CD4-positive, alpha-beta T cell treated with Interferon gamma for 1 hour (primary cell): ENCODE results near the gene NT5DC1.
"Not testable (repeated sequence)": the region's sequence is repeated elsewhere in the genome, so short reads cannot be mapped to it uniquely, and the experiment has no call there.

Source experiments
- DNase-seq: peaks from one replicate; pipeline ENCODE4 v3.0.0-alpha.2; 2020

Gene NT5DC1

GRCh38 chr6:116280933-116281316 lies 180.3 kb downstream of the NT5DC1 start:
- DNase-seq = no peak

DNA sequence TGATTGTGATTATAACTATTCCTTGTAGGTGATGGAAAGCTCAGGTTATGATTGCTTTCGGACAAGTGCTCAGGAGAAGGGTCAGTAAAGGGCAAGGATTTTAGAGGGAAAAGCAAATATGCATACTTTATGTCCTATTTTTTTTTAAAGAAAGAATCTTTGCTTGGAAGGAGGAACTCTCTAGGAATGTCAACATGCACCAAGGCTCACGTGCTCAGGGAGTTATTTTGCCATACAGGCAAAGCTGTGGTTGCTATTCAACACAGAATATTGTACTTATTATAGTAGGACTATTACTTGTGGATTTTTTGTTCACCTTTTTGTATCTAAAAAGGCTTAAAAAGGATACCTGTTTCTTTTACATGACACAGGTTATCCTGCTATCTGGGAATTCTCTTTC lies 182.0 kb downstream of the NT5DC1 start:
- DNase-seq = no peak

DNA sequence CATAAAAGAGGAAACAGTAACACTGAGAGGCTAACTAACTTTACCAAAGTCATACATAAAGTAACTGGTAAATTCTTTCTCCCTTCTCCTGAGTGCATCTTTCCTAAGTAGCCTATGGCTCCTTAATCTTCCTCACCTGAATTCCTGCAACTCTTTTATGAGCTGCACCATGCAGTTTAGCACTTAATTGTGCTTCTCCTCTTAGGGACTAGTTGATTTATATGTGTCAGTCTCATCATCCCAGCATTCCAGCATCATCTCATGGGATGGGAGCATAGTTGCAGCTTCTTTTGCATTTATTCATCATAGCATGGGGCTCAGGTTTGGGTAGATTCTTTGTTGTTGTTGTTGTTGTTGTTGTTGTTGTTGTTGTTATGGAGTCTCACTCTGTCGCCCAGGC lies 182.5 kb downstream of the NT5DC1 start:
- DNase-seq = no peak

GRCh38 chr6:116284984-116285383 lies 184.3 kb downstream of the NT5DC1 start:
- DNase-seq = not testable (repeated sequence)

DNA sequence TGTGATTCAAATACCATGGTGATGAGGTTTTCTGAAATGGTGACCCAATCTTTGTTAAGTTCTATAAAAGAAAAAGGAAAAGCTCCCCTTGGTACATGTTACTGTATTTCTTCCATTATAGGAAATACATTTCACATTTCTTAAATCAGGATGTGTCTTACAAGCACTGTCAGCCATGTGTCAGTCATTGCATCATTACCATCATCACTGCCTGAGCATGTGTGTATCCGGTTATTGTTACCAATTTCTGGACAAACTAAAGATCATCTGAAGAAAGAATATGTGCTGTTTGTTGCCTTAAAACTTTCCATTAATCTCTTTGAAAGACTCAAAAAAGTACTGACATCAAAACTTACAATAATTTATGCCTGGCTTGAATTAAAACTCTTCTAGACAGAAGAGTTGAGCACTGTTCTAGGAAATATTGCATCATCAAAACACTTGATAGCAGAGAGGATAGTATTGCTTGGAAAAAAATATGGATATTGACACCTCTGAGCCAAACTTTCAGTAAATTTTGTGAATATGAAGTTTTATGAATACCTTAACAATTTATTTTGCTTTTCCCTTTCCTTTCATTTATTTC lies 186.2 kb downstream of the NT5DC1 start:
- no peak for DNase-seq

DNA sequence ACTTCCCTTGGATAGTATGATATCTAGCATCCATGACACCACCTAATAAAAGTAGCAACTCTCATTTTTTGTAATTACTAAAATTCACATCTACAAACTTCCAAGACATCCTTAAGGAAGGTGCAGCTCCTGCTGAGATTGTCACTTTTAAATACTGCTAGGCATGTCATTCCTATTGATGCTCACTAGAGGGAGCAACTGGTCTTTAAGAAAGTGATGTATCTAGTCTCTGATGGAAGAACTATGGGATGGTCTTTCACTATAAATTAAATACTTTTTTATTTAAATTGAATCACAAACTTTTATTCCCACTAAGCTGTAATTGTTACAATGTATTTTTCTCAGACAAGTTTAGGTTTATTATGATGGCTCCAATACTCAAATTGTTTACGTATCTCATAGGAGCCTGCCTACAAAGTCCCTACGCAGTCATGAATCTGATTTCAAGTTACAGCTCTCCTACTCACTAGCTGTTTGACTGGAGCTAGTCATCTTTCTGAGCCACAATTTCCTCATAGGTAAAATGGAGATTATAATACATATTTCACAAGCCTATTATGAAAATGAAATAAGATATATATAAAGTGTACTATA lies 187.1 kb downstream of the NT5DC1 start:
- no peak for DNase-seq

DNA sequence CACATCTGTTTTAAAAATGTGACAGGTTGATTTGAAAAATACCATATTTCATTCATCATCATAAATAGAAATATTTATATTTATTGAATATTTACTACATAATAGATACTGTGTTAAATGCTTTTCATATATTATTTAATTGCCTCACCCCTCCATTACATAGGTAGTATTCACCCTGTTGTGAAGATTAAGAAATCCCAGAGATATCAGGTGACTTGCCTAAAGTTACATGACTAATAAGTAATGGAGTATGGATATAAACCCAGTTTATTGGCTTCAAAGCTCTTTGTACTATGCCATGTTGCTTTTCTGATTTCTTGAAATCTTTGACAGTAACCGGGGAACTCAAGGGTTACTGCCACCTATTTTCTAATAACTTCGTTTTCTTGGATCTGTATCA lies 189.2 kb downstream of the NT5DC1 start:
- DNase-seq = no peak

- DNase-seq = no peak
Observed at GRCh38 chr6:116290799-116291198, 190.1 kb downstream of the NT5DC1 start.

DNA sequence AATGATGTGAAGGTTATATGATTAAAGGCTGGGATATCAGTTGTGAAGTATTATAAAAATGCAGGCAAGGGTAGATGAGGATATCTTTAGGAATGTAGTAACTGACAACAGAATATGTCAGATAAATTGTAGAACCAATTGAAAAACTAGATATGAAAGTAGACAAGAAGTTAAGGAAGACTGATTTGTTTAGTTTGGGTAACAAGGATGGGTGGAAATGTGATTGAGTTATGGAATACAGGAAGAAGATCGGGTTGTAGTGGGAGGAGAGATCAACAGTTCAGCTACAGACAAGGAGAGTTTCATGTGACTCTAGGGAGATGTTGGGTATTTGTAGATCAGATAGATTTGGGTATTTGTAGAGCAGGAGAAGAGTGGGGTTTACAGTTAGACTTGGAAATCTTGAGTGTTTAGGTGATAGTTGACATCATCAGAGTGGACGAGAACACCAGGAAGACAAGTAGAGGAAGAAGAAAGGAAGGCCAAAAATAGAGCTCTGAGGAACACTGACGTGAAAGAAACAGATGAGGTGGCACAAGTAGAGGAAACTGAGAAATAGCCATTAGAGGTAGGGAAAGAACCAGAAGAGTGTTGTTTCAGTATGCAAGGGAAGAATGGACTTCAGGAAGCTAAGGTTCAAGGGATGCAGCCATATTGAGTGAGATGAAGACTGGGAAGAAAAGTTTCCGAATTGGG lies 191.2 kb downstream of the NT5DC1 start:
- no peak for DNase-seq

DNA sequence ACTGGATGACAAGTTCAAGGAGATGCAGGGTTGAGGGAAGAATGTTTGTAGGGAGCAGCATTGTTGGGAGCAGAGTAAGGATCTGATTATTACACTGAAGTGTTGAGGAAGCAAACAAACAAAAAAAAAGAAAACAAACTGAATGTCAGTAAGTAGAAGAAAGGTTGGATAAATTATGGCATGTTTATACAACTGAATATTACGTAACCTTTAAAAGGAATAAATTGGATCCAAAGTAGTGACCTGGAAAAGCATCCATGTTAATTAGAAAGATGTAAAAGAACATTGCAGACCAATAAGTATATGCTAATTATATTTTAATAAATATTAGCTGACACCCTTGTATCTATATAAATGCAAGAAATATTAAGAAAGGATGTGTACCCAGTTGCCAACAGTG lies 191.9 kb downstream of the NT5DC1 start:
- DNase-seq = no peak

- DNase-seq = no peak
Observed at GRCh38 chr6:116298273-116298672, 197.6 kb downstream of the NT5DC1 start.

DNA sequence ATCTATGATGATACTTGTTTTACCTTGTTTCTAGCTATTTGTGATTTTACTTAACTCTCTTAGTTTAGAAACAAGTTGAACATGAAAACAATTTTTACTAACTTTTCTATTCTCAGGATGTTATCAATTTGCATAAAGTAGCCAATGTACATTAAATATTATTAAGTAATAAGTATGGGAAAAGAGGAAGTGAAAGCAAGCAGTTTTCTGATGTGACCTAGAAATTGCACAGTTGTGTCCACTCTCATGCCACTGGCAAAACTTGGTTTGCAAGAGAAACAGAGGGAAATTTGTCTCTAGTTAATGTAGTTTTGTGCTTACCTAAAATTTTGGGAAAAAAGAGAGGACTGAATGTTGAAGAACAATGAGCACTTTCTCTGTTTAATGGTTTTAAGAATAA lies 198.3 kb downstream of the NT5DC1 start:
- no peak for DNase-seq
